Activated T-cell treated with anti-CD3 and anti-CD28 coated beads, Interleukin-2, amount 50 U/mL, for 24 hours (primary cell): ENCODE results near the gene PHF23.
"Not testable (repeated sequence)": the region's sequence is repeated elsewhere in the genome, so short reads cannot be mapped to it uniquely, and the experiment has no call there.

Experiments
- DNase-seq: peaks from one replicate; pipeline ENCODE4 v3.0.0-alpha.2; 2020
- H3K27ac Mint-ChIP-seq: 2 replicates; pipeline ENCODE4 v1.8.0; 2020; ENCODE audit warnings: mild to moderate bottlenecking, mixed read lengths
- H3K27me3 Mint-ChIP-seq: 2 replicates; pipeline ENCODE4 v1.8.0; 2020; ENCODE audit warnings: mixed read lengths
- H3K36me3 Mint-ChIP-seq: 2 replicates; pipeline ENCODE4 v1.8.0; 2020; ENCODE audit warnings: low read depth, mixed read lengths
- H3K4me1 Mint-ChIP-seq: 2 replicates; pipeline ENCODE4 v1.8.0; 2020; ENCODE audit warnings: low read depth, mixed read lengths
- H3K4me3 Mint-ChIP-seq: 2 replicates; pipeline ENCODE4 v1.8.0; 2020; ENCODE audit warnings: mild to moderate bottlenecking, moderate library complexity, mixed read lengths
- H3K9me3 Mint-ChIP-seq: 2 replicates; pipeline ENCODE4 v1.8.0; 2020; ENCODE audit warnings: mixed read lengths

Gene PHF23

DNA sequence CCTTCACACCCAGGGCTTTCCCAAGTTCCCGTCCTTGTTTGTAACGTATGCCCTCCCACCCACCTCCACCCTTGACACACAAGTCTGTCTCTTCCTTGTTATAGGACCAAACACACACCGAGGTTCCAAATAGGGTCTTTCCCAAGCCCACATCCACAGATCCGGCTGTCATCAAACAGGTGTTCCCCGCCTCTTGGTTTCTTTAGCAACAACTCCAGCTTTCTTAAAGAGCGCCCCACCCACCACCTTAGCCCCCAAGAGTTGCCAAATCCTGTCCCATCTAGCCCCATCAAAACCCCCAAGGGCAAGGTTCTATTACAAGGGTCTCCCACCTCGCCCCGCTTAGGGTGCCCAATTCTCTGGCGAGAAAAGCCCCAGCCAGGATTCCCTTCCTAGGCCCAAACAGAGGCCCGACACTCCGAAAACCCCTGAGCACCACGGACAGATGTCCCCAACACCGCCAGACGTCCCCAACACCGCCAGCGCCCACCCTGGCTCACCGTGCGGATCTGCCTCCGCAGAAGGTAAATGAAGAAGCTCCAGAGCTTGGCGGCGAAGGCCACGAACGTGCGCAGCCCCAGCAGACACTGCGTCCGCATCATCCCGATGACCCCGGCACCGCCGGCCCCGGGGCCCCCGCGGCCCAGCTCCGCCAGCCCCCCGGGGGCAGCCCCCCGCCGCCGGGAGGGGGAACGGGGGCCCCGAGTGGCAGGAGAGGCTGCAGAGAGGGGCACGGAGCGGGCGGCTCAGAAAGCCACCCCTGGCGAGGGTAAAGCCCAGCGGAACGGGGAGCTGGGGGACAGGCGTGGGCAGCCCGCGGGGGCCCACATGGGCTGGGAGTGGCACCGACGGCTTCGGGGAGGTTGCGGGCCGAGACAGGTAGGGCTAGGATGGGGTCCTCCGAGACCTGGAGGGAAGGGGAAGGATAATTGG lies 11.7 kb upstream of the PHF23 start:
- peaks cover 78% of the 10 kb centered on the region for H3K36me3 Mint-ChIP-seq
- no peaks in the 10 kb centered on the region for H3K9me3 Mint-ChIP-seq
- H3K4me3 Mint-ChIP-seq: peak overlapping the region; percentile 89
- DNase-seq: no peak
- H3K4me1 Mint-ChIP-seq: peaks cover 51% of the 10 kb centered on the region
- H3K27ac Mint-ChIP-seq: peak overlapping the region; percentile 100
- H3K27me3 Mint-ChIP-seq: no peaks in the 10 kb centered on the region

DNA sequence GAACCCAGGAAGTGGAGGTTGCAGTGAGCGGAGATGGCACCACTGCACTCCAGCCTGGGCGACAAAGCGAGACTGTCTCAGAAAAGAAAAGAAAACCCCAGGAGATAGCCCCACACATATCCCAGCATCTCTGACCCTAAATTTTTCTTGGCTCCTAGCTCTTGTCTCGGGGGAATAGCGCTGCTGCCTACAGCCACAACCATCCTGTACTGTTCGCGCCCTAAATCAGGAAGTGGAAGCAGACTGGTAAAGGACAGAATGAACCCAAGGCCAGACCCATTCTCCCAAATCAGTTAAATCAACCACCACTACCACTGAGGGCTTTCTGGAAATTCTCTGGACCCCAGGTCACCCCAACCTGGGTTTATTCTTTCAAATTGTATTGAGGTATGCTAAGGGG lies 10.6 kb upstream of the PHF23 start:
- Mint-ChIP-seq H3K27me3 (no peaks in the 10 kb centered on the region), H3K4me1 (peaks cover 50% of the 10 kb centered on the region)

DNA sequence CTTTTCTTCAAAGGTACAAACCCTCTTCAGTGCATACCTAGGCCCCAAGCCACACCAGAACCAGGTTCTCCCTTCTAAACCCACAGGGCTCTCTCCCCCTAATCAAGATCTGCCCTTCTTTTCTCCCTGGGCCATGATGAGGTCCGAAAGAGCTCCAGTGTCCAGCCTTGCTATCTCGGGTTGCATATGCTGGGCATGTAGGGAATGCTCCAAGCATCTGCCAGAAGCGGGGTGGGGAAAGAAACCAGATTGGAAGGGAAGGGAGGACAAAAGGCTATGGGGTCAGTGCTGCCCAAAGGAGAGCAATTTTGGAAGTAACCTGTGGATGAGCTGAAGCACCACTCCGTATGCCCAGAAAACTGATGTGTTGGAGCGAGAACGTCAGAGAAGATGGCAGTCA lies 10.0 kb upstream of the PHF23 start:
- peaks cover 45% of the 10 kb centered on the region for H3K4me1 Mint-ChIP-seq
- peaks cover 74% of the 10 kb centered on the region for H3K36me3 Mint-ChIP-seq
- DNase-seq: no peak
- peak overlapping the region; percentile 89 for H3K4me3 Mint-ChIP-seq
- H3K27ac Mint-ChIP-seq: peak overlapping the region; percentile 95
- H3K27me3 Mint-ChIP-seq: no peaks in the 10 kb centered on the region
- no peaks in the 10 kb centered on the region for H3K9me3 Mint-ChIP-seq

More for the DNA sequence above, 10.6 kb upstream of the PHF23 start:
- Mint-ChIP-seq H3K9me3 (no peaks in the 10 kb centered on the region), H3K36me3 (peaks cover 74% of the 10 kb centered on the region), H3K4me3 (peak overlapping the region; percentile 89), H3K27ac (peak overlapping the region; percentile 95)
- no peak for DNase-seq

DNA sequence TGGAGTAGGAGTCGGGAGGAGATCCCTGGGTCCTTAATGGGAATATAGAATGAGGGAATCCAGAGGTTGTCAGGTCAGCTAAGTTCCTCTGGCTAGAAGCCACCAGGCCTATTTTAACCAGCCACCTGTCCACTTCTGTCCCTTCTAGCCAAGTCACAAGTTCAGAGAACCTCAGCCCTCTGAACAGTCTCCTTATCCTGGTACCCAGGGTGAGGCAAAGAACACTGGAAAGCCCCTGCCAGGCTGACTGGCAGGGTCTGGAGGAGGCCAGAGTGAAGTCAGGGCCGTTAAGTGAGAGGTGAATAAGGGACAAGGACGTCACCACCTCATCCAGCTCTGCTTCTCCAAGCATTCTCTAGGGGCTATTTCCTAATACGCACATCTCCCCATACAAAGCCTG lies 9.5 kb upstream of the PHF23 start:
- peak overlapping the region; percentile 95 for H3K27ac Mint-ChIP-seq
- H3K4me1 Mint-ChIP-seq: peaks cover 41% of the 10 kb centered on the region
- peak overlapping the region; percentile 89 for H3K4me3 Mint-ChIP-seq
- DNase-seq: no peak
- H3K36me3 Mint-ChIP-seq: peaks cover 74% of the 10 kb centered on the region
- no peaks in the 10 kb centered on the region for H3K9me3 Mint-ChIP-seq
- no peaks in the 10 kb centered on the region for H3K27me3 Mint-ChIP-seq

DNA sequence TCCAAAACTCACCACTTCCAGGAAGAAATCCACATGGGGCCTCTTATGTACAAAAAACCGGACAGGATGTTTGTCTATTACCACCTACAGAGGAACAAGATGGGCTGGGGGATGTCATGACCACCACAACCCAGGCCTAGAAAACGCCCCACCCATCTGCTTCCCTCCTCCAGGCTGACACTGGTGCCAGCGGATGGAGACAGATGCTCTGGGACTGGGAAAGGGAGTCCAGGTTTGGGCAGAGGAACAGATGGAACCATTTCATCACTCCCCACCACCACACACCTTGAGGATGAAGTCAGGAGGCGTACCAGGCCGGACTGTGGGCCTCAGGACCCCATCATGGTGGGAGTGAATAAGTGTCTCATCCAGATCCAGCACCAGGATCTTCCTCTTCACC lies 7.5 kb upstream of the PHF23 start:
- Mint-ChIP-seq H3K4me3 (no peak overlapping the region), H3K4me1 (peaks cover 44% of the 10 kb centered on the region), H3K36me3 (peaks cover 73% of the 10 kb centered on the region), H3K9me3 (no peaks in the 10 kb centered on the region), H3K27me3 (no peaks in the 10 kb centered on the region), H3K27ac (peak overlapping the region; percentile 72)
- no peak for DNase-seq

DNA sequence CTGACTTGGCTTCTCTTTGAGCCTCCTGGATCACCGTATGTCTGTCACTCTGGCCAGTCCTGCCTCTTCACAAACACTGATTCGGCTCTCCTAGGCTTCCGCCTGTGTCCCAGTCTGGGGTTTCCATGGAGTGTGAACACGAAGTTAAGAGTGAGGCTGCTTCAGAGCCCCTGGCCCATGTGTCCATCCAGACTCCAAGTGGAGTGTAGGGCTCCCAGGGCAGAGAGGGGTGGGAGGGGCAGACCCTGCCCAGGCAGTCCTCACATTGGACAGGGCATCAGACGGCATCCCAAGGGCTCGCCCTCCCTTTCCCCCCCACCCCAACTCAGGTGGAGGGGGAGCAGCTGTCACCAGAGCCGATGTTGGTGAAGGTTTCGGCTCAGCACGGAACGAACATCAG lies 4.6 kb upstream of the PHF23 start:
- H3K27me3 Mint-ChIP-seq, H3K4me3 Mint-ChIP-seq, DNase-seq, H3K9me3 Mint-ChIP-seq: not testable (repeated sequence)
- peaks cover 77% of the 10 kb centered on the region for H3K36me3 Mint-ChIP-seq
- H3K27ac Mint-ChIP-seq: peak overlapping the region; percentile 67
- H3K4me1 Mint-ChIP-seq: peaks cover 51% of the 10 kb centered on the region

DNA sequence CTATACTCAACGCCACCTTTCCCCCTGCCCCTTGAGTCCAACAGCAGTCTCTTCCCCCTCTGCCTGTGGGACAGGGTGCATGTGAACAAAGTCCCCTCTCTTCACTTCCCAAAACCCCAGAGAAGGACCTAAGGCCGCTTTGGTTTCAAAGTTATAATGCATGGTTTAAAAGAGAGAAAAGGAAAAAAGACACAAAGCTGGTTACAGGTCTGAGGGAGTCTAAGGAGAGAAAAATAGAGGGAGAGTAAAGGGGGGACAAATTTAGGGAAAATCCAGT lies 4.1 kb upstream of the PHF23 start:
- Mint-ChIP-seq H3K9me3 (no peaks in the 10 kb centered on the region), H3K4me3 (peak overlapping the region; percentile 98), H3K36me3 (peaks cover 76% of the 10 kb centered on the region), H3K4me1 (peaks cover 46% of the 10 kb centered on the region), H3K27me3 (no peaks in the 10 kb centered on the region), H3K27ac (peak overlapping the region; percentile 99)
- no peak for DNase-seq

DNA sequence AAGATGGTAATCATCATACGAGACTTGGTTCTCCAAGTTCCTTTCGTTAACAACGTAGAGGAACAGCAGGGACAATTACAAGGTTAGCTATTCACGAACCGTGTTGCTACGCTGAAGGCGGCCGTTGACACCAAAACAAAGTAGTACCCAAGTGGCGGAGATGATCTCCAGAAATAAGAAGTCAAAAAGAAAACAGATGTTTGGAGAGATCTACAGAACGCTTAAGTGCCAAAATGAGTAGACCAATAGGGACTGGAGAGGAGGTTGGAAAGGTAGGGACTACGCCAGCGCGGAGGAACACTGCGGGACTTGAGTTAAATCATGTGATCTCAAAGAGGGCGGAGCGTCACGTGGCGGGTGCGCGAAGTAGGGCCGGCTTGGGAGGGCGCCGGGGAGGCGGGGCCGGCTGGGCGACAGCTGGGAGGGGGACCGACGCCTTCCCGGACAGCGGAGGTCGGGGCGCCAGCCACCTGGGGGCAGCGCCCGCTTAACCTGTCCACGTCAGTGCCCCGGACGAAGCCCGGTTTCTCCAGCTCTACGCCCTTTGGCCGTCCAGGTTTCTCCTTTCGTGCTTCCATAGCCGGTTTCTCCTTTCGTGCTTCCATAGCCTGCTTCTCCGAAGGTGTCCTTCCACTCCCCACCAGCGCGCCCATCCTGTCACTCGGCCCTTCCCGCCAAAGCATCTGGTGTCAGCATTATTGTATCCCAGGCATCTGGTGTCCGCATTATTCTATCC lies 3.6 kb upstream of the PHF23 start:
- Mint-ChIP-seq H3K4me1 (peaks cover 46% of the 10 kb centered on the region), H3K27me3 (no peaks in the 10 kb centered on the region), H3K36me3 (peaks cover 76% of the 10 kb centered on the region), H3K9me3 (no peaks in the 10 kb centered on the region), H3K27ac (peak overlapping the region; percentile 99), H3K4me3 (peak overlapping the region; percentile 98)
- DNase-seq: peak; percentile 92

DNA sequence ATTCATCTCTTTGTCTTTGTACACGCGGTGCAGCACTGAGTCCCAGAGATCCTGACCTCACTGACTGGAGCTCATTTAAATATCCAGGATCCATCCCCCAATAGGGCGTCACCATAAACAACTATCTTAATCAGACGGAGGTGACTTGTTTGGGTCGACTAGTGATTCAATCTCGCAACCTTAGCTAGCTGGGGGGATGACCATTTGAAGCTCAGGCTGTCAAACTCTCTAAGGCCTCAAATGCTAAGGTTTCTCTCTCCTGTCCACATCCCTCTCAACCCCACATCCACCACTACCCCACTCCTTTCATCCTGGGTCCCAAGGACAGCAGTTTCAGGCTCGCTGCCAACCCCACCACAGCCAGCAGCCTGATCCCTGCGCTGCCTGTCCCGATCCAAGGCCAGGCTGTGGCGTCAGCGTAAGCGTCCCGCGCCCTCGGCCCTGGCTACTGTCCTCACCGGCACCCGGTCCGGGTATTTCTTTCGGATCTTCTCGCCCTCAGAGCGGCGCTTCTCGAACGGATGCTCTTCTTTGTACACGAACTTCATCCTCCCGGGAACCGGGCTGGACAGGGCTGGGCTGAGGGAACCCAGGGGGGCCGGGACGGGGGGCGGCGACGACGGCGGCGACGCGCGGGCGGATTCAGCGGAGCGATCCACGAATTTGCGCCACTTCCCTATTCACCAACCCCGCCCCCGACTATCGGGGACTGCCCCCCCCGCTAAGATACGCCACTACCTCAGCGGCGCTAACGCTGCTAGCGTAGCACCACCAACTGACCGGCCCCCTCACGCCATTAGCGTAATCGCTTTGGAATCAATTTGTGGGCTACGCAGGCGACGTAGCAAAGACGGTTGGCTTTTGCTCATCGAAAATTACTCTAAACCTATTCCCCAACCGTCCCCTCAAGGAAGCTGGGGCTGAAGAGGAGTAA lies 2.8 kb upstream of the PHF23 start, which contains the start of gene GABARAP:
TSS of gene GABARAP (minus strand) at position 667 of the 934 bp plus-strand sequence. CDS start at position 548, 119 bp downstream.
- Mint-ChIP-seq H3K4me3 (peak within 1 kb of the TSS; percentile 98), H3K27me3 (no peaks in the 10 kb centered on the region), H3K9me3 (no peaks in the 10 kb centered on the region), H3K27ac (peak within 1 kb of the TSS; percentile 99), H3K4me1 (peaks cover 47% of the 10 kb centered on the region), H3K36me3 (peaks cover 78% of the 10 kb centered on the region)
- DNase-seq: peak; percentile 97

DNA sequence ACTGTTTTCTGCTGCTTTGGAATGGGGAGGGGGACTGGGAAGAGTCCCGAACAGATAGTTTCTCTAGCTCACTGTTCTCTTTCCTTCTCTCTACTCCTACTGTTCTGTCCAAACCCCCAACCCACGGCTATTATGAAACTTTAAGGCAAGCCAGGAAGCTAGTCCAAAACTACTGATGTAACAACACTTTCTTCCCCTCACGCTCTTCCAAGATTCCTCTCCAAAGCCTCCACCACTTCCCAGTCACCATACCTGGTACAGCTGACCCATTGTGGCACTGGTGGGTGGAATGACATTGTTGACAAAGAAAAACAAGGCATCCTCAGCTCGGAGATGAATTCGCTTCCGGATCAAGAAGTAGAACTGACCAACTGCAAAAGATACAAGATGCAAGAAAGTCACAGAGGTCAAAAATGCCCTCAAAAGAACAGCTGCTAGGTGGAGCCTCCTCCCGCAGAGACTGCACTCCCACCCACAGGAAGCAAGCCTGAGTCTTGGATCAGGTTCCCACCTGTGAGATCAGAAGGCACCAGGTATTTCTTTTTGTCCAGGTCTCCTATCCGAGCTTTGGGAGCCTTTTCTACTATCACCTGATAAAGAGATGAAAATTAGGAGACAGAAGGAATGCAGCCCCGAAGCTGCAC lies 2.0 kb upstream of the PHF23 start:
- H3K4me1 Mint-ChIP-seq: peaks cover 49% of the 10 kb centered on the region
- H3K27me3 Mint-ChIP-seq: no peaks in the 10 kb centered on the region
- no peak for DNase-seq
- peak overlapping the region; percentile 98 for H3K4me3 Mint-ChIP-seq
- H3K36me3 Mint-ChIP-seq: peaks cover 78% of the 10 kb centered on the region
- H3K27ac Mint-ChIP-seq: peak overlapping the region; percentile 99
- H3K9me3 Mint-ChIP-seq: no peaks in the 10 kb centered on the region

DNA sequence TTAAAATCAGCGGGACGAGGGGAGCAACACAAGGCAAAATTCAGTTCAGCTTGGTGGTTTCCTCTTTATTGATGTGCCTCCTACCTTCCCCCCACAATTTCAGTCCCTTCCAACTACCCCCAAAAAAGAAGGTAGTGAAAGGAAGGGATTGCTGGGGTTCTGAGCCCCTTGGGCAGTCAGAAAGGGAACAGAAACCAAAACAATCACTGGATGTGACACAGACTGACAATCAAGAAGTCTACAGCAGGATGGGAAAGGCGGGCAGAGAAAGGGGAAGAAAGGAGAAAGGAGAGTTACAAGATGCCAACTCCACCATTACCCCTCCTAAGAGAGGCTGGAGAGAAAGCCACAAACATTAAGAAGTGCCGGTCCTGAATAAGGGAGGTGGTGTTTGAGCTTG lies 1.1 kb upstream of the PHF23 start:
- no peaks in the 10 kb centered on the region for H3K27me3 Mint-ChIP-seq
- H3K27ac Mint-ChIP-seq: peak overlapping the region; percentile 99
- H3K9me3 Mint-ChIP-seq: no peaks in the 10 kb centered on the region
- H3K4me3 Mint-ChIP-seq: peak overlapping the region; percentile 98
- DNase-seq: no peak
- H3K36me3 Mint-ChIP-seq: peaks cover 78% of the 10 kb centered on the region
- H3K4me1 Mint-ChIP-seq: peaks cover 58% of the 10 kb centered on the region

DNA sequence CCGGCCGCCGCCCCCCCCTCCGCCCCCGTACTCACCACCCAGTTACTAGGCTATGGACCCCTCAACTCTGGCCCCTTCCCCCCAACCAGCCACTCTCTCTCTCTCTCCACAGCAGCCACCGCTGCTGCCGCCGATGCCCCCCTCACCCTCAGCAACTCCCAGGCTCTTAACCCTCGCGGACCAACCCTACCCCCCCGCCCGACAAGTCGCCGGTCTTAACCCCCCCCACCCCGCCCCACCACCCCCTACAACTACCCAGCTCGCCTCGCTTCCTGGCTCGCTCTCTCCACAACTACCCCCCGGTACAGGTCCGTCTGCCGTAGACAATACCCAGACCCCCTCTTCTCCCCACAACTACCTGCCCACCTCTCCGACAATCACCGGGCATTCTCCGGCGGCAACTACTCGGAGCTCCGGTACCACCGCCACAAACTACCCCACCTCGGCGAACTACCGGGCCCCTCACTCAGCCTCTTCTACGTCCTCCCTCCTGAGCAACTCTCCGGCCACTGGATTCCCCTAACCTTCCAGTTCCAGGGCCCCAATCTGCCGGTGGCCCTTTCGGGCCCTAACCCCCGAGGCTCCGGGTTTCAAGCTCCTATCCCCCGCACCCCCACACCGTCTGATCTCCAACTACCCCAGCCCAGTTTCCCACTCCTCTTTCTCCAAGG lies 702 bp downstream of the PHF23 start:
- no peaks in the 10 kb centered on the region for H3K27me3 Mint-ChIP-seq
- peak overlapping the region; percentile 98 for H3K4me3 Mint-ChIP-seq
- H3K4me1 Mint-ChIP-seq: peaks cover 68% of the 10 kb centered on the region
- DNase-seq: peak; percentile 66
- H3K9me3 Mint-ChIP-seq: no peaks in the 10 kb centered on the region
- H3K36me3 Mint-ChIP-seq: peaks cover 81% of the 10 kb centered on the region
- H3K27ac Mint-ChIP-seq: peak overlapping the region; percentile 99

DNA sequence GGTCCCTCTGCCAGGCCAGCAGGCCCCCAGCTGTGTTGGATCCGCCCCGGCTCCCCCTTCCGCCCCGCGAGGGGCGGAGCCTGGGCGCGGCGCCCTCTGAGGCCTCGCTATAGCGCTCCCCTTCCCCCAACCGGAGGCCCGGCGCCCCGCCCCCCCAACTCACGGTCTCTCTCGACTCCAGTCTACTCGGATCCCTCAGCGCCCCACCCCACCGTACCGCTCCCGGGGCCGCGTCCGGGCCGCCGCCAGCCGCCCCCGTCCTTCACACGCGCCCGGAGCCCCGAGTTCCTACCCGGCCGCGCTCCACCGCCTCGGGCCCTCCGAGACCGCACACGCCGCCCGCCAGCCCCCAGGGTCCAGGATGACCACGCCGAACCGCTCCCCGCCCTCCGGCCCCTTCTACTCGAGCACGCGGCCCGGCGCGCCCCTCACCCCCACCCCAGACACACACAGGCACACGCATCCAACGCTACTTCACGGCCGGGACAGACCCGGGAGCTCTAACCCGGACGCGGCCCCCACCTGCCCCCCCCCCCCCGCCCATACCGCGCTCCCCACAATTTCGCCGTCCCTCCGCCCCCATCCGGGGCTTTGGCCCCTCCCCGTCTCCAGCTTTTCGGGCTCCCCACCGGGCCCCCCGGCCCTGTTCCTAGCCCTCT lies 1.4 kb downstream of the PHF23 start:
- Mint-ChIP-seq H3K4me3 (peak overlapping the region; percentile 98), H3K27me3 (no peaks in the 10 kb centered on the region), H3K4me1 (peaks cover 66% of the 10 kb centered on the region), H3K36me3 (peaks cover 82% of the 10 kb centered on the region), H3K9me3 (no peaks in the 10 kb centered on the region), H3K27ac (peak overlapping the region; percentile 87)
- DNase-seq: peak; percentile 90
